ENCODE measurements around the gene PRPS1L1. TPM values are rescaled to one million over a fixed set of nuclear protein-coding genes. Genes with fewer than 3 reads are reported as not detected.

PRPS1L1 gene
- total RNA-seq, 2 experiments from 2014 or later: not detected

GRCh38 chr7:18037609-18038008 is 10.0 kb upstream of the PRPS1L1 start:
- Mint-ChIP-seq H3K9me3 (ENCODE audit: low read depth) (no peaks in the 10 kb centered on the region), H3K4me3 (no peak overlapping the region), H3K36me3 (no peaks in the 10 kb centered on the region), H3K27ac (no peak overlapping the region), H3K4me1 (no peaks in the 10 kb centered on the region), H3K27me3 (peaks cover 3% of the 10 kb centered on the region)
- ATAC-seq (no peak), DNase-seq (no peak)
- CTCF ChIA-PET: interaction anchor here (1.3 kb wide), 1 partner anchor 12 kb away, joined by 4 read pairs; no protein-coding TSS in a partner anchor

DNA sequence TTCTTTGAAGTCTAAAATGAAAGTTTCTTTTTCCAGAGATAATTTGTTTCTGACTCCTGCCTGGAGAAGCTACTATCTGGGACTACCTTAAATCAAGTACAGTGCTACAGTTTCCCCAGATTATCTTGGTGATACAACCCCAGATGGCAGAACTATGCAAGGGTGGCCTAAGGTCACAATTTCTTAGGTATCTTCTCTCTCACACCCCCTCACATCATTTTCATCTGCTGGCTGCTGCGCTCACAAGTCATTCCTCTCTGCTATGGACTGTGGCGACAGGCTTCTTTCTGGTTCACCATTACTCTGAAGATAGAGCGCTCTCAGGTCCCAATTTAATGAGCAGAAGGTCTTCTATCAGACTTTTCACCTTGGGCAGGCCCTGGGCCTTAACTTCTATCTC is 9.1 kb upstream of the PRPS1L1 start:
- no peaks in the 10 kb centered on the region for H3K4me1 Mint-ChIP-seq
- no peaks in the 10 kb centered on the region for H3K9me3 Mint-ChIP-seq (ENCODE audit: low read depth)
- ATAC-seq: no peak
- H3K4me3 Mint-ChIP-seq: no peak overlapping the region
- CTCF ChIA-PET: no interaction called here
- no peaks in the 10 kb centered on the region for H3K36me3 Mint-ChIP-seq
- peaks cover 3% of the 10 kb centered on the region for H3K27me3 Mint-ChIP-seq
- H3K27ac Mint-ChIP-seq: no peak overlapping the region
- DNase-seq: no peak

GRCh38 chr7:18030758-18031157 is 3.1 kb upstream of the PRPS1L1 start:
- DNase-seq (no peak), ATAC-seq (no peak)
- Mint-ChIP-seq H3K27me3 (peaks cover 10% of the 10 kb centered on the region), H3K9me3 (ENCODE audit: low read depth) (no peaks in the 10 kb centered on the region), H3K4me1 (no peaks in the 10 kb centered on the region), H3K27ac (no peak overlapping the region), H3K4me3 (no peak overlapping the region), H3K36me3 (no peaks in the 10 kb centered on the region)
- CTCF ChIA-PET: no interaction called here

DNA sequence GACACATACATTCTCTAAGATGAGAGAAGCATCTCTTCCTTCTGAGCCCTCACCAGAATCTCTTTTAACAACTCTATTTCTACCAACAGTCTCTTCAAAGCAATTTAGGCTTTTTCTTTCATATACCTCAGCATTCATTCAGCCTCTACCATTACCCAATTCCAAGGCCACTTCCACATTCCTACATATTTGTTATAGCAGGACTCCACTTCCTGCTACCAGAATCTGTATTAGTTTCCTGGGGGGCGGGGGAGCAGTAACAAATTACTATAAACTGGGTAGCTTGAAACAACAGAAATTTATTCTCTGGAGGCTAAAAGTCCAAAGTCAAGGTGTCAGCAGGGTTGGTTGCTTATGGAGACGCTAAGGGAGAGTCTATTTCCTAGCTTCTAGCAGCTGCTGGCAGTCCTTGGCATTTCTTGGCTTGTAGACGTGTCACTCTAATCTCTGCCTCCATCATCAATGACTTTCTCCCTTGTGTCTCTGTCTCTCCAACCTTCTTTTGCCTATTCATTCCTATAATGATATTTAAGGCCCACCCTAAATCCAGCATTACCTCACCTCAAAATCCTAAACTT is 7.4 kb downstream of the PRPS1L1 start:
- DNase-seq: no peak
- H3K27me3 Mint-ChIP-seq: peaks cover 9% of the 10 kb centered on the region
- H3K4me1 Mint-ChIP-seq: no peaks in the 10 kb centered on the region
- H3K36me3 Mint-ChIP-seq: no peaks in the 10 kb centered on the region
- ATAC-seq: no peak
- CTCF ChIA-PET: no interaction called here
- no peak overlapping the region for H3K27ac Mint-ChIP-seq
- H3K4me3 Mint-ChIP-seq: no peak overlapping the region
- no peaks in the 10 kb centered on the region for H3K9me3 Mint-ChIP-seq (ENCODE audit: low read depth)

- Mint-ChIP-seq H3K36me3 (no peaks in the 10 kb centered on the region), H3K9me3 (ENCODE audit: low read depth) (no peaks in the 10 kb centered on the region), H3K27ac (no peak overlapping the region), H3K4me1 (no peaks in the 10 kb centered on the region), H3K4me3 (no peak overlapping the region), H3K27me3 (peaks cover 9% of the 10 kb centered on the region)
- CTCF ChIA-PET: no interaction called here
- no peak for DNase-seq
- no peak for ATAC-seq
These were observed 8.1 kb downstream of the PRPS1L1 start for GRCh38 chr7:18019555-18019954.

- no peak overlapping the region for H3K27ac Mint-ChIP-seq
- H3K36me3 Mint-ChIP-seq: no peaks in the 10 kb centered on the region
- CTCF ChIA-PET: no interaction called here
- no peak overlapping the region for H3K4me3 Mint-ChIP-seq
- ATAC-seq (no peak), DNase-seq (no peak)
- no peaks in the 10 kb centered on the region for H3K9me3 Mint-ChIP-seq (ENCODE audit: low read depth)
- peaks cover 11% of the 10 kb centered on the region for H3K27me3 Mint-ChIP-seq
- no peaks in the 10 kb centered on the region for H3K4me1 Mint-ChIP-seq
These were observed 9.1 kb downstream of the PRPS1L1 start for GRCh38 chr7:18018296-18019215.

- ATAC-seq: no peak
These were observed 10.8 kb downstream of the PRPS1L1 start for GRCh38 chr7:18016547-18017444.

DNA sequence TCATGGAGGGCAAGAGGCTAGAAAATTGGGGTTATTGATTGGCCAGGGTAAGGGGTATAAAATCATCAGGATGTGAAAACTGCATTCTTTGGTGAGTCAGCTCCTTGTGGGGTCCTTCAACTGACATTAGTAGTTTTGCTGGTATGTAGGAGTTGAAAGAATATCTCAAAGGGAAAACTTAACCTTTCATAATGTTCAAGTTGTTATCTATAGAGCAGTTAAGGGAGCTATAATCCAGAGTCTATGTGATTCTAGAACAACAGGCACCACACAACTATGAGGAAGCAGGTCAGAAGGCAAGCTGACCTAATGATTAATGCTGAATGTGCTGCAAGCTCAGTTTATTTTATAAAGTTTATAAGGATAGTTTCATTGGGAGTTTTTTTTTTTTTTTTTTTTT is 13.7 kb downstream of the PRPS1L1 start:
- H3K9me3 Mint-ChIP-seq (ENCODE audit: low read depth): no peaks in the 10 kb centered on the region
- no peaks in the 10 kb centered on the region for H3K4me1 Mint-ChIP-seq
- DNase-seq: no peak
- no peak for ATAC-seq
- peaks cover 16% of the 10 kb centered on the region for H3K27me3 Mint-ChIP-seq
- H3K36me3 Mint-ChIP-seq: no peaks in the 10 kb centered on the region
- H3K4me3 Mint-ChIP-seq: no peak overlapping the region
- CTCF ChIA-PET: no interaction called here
- H3K27ac Mint-ChIP-seq: no peak overlapping the region

More at GRCh38 chr7:18016547-18017444, 10.8 kb downstream of the PRPS1L1 start:
- H3K9me3 Mint-ChIP-seq (ENCODE audit: low read depth): no peaks in the 10 kb centered on the region
- H3K27ac Mint-ChIP-seq: no peak overlapping the region
- no peaks in the 10 kb centered on the region for H3K36me3 Mint-ChIP-seq
- CTCF ChIA-PET: no interaction called here
- no peaks in the 10 kb centered on the region for H3K4me1 Mint-ChIP-seq
- no peak overlapping the region for H3K4me3 Mint-ChIP-seq
- H3K27me3 Mint-ChIP-seq: peaks cover 15% of the 10 kb centered on the region
- DNase-seq: no peak

GRCh38 chr7:18004372-18004771 is 23.3 kb downstream of the PRPS1L1 start:
- Mint-ChIP-seq H3K27ac (no peak overlapping the region), H3K27me3 (peaks cover 4% of the 10 kb centered on the region), H3K4me3 (no peak overlapping the region), H3K9me3 (ENCODE audit: low read depth) (no peaks in the 10 kb centered on the region), H3K4me1 (no peaks in the 10 kb centered on the region), H3K36me3 (no peaks in the 10 kb centered on the region)
- ATAC-seq: no peak
- no peak for DNase-seq
- CTCF ChIA-PET: no interaction called here

- DNase-seq (no peak), ATAC-seq (no peak)
- no peaks in the 10 kb centered on the region for H3K9me3 Mint-ChIP-seq (ENCODE audit: low read depth)
- H3K27ac Mint-ChIP-seq: no peak overlapping the region
- no peaks in the 10 kb centered on the region for H3K36me3 Mint-ChIP-seq
- no peaks in the 10 kb centered on the region for H3K4me1 Mint-ChIP-seq
- peaks cover 4% of the 10 kb centered on the region for H3K27me3 Mint-ChIP-seq
- CTCF ChIA-PET: no interaction called here
- no peak overlapping the region for H3K4me3 Mint-ChIP-seq
These were observed 24.2 kb downstream of the PRPS1L1 start for GRCh38 chr7:18003286-18003994.

DNA sequence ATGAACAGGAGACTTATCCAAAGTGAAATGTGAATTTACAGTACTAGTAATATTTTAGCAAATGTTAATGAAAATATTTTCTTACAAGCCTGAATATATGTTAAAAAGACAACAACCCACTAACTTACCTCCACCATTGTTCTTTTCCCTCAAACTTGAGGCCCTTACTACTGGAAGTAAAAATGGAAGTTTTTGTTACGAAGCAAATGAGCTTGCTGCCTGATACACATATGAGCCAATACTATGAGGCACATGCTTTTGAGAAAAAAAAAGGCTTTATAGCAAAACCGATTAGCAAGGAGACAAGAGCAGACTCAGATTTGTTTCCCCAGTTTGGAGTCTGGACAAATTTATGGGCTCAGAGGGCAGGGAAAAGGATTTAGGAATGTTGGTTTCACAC is 29.0 kb downstream of the PRPS1L1 start:
- Mint-ChIP-seq H3K36me3 (no peaks in the 10 kb centered on the region), H3K27me3 (peaks cover 4% of the 10 kb centered on the region), H3K9me3 (ENCODE audit: low read depth) (no peaks in the 10 kb centered on the region), H3K4me1 (peaks cover 2% of the 10 kb centered on the region), H3K27ac (no peak overlapping the region), H3K4me3 (no peak overlapping the region)
- CTCF ChIA-PET: no interaction called here
- ATAC-seq (no peak), DNase-seq (no peak)

- Mint-ChIP-seq H3K27ac (no peak overlapping the region), H3K9me3 (ENCODE audit: low read depth) (no peaks in the 10 kb centered on the region), H3K27me3 (no peaks in the 10 kb centered on the region), H3K4me3 (no peak overlapping the region), H3K4me1 (peaks cover 2% of the 10 kb centered on the region), H3K36me3 (no peaks in the 10 kb centered on the region)
- DNase-seq (no peak), ATAC-seq (no peak)
- CTCF ChIA-PET: interaction anchor here (1.6 kb wide), 1 partner anchor 227 kb away, joined by 3 read pairs; no protein-coding TSS in a partner anchor
These were observed 31.0 kb downstream of the PRPS1L1 start for GRCh38 chr7:17996442-17997223.
